ENCODE results near the gene MAP7D1.

DNA sequence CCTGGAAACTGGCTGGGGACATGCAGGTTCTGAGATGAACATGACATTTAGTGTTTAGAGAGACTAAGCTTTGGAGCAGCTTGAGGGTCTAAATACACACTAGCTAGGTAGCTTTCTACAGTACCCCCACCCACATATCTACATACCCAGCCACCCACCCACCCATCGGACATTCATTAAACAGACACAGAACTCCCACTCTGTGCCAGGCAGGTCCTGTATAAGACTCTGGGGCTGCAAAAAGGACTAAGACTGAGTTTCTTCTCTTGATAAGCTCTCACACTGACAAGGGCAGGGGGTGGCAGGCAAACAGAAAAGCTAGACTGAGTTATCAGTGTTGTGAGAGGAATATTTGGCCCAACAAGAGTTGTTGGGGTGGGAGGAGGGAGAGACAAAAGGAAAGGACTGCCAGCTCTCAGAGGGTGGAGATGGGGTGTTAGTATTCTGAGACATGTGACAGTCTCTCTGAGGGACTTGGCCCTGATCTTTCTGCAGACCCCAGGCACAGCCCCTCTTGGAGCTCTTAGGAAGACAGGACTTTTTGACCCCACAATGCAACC is 6.8 kb downstream of the MAP7D1 start:
- TF ChIP-seq, protein P1, sequence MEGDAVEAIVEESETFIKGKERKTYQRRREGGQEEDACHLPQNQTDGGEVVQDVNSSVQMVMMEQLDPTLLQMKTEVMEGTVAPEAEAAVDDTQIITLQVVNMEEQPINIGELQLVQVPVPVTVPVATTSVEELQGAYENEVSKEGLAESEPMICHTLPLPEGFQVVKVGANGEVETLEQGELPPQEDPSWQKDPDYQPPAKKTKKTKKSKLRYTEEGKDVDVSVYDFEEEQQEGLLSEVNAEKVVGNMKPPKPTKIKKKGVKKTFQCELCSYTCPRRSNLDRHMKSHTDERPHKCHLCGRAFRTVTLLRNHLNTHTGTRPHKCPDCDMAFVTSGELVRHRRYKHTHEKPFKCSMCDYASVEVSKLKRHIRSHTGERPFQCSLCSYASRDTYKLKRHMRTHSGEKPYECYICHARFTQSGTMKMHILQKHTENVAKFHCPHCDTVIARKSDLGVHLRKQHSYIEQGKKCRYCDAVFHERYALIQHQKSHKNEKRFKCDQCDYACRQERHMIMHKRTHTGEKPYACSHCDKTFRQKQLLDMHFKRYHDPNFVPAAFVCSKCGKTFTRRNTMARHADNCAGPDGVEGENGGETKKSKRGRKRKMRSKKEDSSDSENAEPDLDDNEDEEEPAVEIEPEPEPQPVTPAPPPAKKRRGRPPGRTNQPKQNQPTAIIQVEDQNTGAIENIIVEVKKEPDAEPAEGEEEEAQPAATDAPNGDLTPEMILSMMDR (IDR thresholded peaks at IDR 0.05; ENCODE audit: low read depth, low read length), result no peak
- TF ChIP-seq, protein P2, sequence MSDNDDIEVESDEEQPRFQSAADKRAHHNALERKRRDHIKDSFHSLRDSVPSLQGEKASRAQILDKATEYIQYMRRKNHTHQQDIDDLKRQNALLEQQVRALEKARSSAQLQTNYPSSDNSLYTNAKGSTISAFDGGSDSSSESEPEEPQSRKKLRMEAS (IDR thresholded peaks at IDR 0.05; ENCODE audit: low read depth, low read length), result no peak
- TF ChIP-seq POLR2A (IDR thresholded peaks at IDR 0.05; ENCODE audit: extremely low read depth, insufficient read length) (no peak), MYC (IDR thresholded peaks at IDR 0.05; ENCODE audit: low read depth, low read length) (no peak)
